K562 (cell line): ENCODE measurements around the gene DLK1.

Experiments
- EP300 ChIP-seq: IDR thresholded peaks from 2 replicates; pipeline ENCODE4 v1.6.1; 2012; ENCODE audit warnings: low read length, improper control_type of control experiment
- JUN ChIP-seq, 2 experiments: sonication (generic) in 1 of 2; formaldehyde crosslinking in 1 of 2; IDR thresholded peaks; 2 replicates each; pipeline versions ENCODE4 v1.6.1 to v1.8.0; 2012 to 2022; ENCODE audit warnings: borderline replicate concordance in 2 of 2, mild to moderate bottlenecking in 2 of 2, improper control_type of control experiment in 1 of 2, low read depth in 1 of 2, low read length in 1 of 2, missing genetic modification reagents in 1 of 2
- REST ChIP-seq, 2 experiments: fragments of 450-650 bp; formaldehyde crosslinking in 1 of 2; IDR thresholded peaks; 2 replicates each; pipeline versions ENCODE4 v1.4.0 to v1.6.1; 2014 to 2020; ENCODE audit warnings: mild to moderate bottlenecking in 2 of 2, borderline replicate concordance in 1 of 2, low read depth in 1 of 2
- ZNF639 ChIP-seq, 2 experiments: fragments of 200-800 bp in 1 of 2; sonication (Bioruptor generic) in 1 of 2; sonication (generic) in 1 of 2; formaldehyde crosslinking in 1 of 2; IDR thresholded peaks in 1 of 2; conservative IDR thresholded peaks in 1 of 2; 2 replicates each; pipeline versions ENCODE4 v1.5.0 to v1.6.1; 2016 to 2020; ENCODE audit warnings: missing compliant biosample characterization in 1 of 2, missing genetic modification characterization in 1 of 2, missing genetic modification reagents in 1 of 2

GRCh38 chr14:100738269-100738691 is 11.6 kb downstream of the DLK1 start:
- TF ChIP-seq JUN (IDR thresholded peaks at IDR 0.05; ENCODE audit: borderline replicate concordance, low read depth, low read length) (no peak), JUN (CRISPR knock-in tag; IDR thresholded peaks at IDR 0.05; ENCODE audit: borderline replicate concordance) (no peak), ZNF639 (CRISPR knock-in tag; conservative IDR thresholded peaks at IDR 0.05 in 1 of 2, IDR thresholded peaks at IDR 0.05 in 1 of 2) (no peak), EP300 (no peak), REST (IDR thresholded peaks at IDR 0.05; ENCODE audit: borderline replicate concordance) (no peak), REST (CRISPR knock-in tag; IDR thresholded peaks at IDR 0.05; ENCODE audit: low read depth) (no peak)
